GM20000 (cell line): ENCODE results near the gene MAGI1.
"Not testable (repeated sequence)": the region's sequence is repeated elsewhere in the genome, so short reads cannot be mapped to it uniquely, and the experiment has no call there.

Source experiments
- DNase-seq: peaks from one replicate; pipeline ENCODE4 v3.0.0; 2012; ENCODE audit warnings: low spot score
- CTCF ChIP-seq: IDR thresholded peaks from 2 replicates; pipeline ENCODE4 v1.5.1; 2012; ENCODE audit warnings: mild to moderate bottlenecking, control low read depth; ENCODE audit errors: extremely low read depth, missing control alignments

MAGI1 gene

DNA sequence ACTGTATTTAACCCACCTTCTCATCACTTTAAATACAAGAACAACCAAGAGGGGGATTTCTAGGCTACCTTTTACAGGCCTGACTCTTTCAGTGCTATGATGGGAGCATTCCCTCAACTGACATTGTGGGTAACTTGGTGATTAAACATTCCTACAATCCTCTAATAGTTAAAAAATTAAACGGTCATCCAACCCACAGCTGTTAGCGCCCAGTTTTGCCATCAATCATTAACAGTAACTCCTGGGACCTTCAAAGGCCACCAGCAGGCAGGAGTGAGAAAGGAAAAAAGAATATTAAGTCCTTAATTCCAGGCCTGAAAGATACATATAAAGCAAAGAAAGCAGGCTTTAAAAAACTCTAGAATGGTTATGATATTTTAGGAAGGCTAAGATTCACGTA lies 512.1 kb downstream of the MAGI1 start:
- DNase-seq = no peak
- TF ChIP-seq CTCF = no peak

GRCh38 chr3:65524584-65524983 lies 514.1 kb downstream of the MAGI1 start:
- TF ChIP-seq CTCF = no peak
- DNase-seq = no peak

- TF ChIP-seq CTCF = no peak
- DNase-seq = no peak
These were observed 514.8 kb downstream of the MAGI1 start for GRCh38 chr3:65523878-65524277.

DNA sequence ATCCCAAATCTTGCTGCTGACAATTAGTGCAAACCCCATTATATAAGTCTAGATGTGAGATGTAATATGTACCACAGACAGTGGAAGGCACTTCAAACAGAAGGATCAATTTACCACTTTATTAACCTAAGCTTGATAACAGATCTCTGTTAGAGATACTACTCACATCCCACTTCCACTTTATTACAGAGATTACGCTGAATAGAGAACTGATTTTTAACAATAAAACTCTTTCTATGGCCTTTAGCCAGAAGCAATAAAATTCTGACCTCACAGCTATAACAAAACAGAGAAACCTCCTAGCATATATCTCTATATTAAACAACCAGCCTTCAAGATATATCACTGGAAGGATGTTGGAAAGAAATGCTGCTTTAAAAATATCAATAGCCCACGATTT lies 517.7 kb downstream of the MAGI1 start:
- TF ChIP-seq CTCF = no peak
- no peak for DNase-seq

DNA sequence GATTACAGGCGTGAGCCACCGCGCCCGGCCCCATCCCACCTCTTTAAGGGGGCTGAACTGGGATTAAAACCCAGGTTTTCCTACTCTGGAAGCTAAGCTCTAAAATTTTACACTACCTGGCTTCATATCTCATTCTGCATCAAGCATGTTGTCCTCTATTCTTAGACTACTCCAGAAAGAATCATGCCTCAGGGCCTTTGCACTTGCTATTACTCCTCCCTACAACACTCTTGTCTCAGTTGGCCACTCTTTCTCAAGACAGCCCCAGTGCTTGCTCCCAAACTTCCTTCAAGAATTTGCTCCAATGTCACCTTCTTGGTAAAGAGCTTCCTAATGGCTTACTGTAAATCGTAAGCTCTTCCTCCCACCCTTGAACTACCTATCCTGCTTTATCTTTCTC lies 521.7 kb downstream of the MAGI1 start:
- TF ChIP-seq CTCF = no peak
- no peak for DNase-seq

DNA sequence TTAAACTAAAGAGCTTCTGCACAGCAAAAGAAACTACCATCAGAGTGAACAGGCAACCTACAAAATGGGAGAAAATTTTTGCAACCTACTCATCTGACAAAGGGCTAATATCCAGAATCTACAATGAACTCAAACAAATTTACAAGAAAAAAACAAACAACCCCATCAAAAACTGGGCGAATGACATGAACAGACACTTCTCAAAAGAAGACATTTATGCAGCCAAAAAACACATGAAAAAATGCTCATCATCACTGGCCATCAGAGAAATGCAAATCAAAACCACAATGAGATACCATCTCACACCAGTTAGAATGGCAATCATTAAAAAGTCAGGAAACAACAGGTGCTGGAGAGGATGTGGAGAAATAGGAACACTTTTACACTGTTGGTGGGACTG lies 524.4 kb downstream of the MAGI1 start:
- DNase-seq = not testable (repeated sequence)

DNA sequence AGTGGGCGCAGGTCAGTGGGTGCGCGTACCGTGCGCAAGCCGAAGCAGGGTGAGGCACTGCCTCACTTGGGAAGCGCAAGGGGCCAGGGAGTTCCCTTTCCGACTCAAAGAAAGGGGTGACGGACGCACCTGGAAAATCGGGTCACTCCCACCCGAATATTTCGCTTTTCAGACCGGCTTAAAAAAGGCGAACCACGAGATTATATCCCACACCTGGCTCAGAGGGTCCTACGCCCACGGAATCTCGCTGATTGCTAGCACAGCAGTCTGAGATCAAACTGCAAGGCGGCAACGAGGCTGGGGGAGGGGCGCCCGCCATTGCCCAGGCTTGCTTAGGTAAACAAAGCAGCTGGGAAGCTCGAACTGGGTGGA lies 529.3 kb downstream of the MAGI1 start:
- not testable (repeated sequence) for DNase-seq

DNA sequence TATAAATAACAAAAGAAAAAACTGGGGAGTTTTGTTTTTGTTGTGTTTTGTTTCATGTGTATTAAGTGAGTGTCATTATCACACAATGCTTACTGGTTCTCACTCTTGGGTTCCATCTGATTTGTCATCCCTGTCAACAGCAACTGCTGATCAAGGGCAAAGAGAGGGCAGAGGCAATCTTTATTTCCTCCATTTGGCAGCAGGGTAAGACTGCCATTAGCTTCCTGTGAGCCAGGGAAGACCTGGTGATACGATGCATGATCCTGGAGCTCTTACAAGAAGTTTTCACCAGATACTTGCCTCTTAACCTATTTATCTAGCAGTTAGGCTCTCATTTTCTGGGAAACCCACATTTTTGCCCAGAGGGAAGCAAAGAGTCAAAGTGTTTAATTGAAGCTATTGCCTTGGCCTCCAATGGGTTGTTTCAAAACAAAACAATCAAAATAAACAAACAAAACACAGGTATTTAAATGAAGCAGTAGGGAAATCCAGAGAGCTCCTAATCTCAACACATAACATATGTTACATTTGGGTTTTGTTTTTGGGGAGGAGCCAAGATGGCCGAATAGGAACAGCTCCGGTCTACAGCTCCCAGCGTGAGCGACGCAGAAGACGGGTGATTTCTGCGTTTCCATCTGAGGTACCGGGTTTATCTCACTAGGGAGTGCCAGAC lies 529.8 kb downstream of the MAGI1 start:
- no peak for DNase-seq
- no peak for TF ChIP-seq CTCF

GRCh38 chr3:65507437-65507836 lies 531.3 kb downstream of the MAGI1 start:
- no peak for DNase-seq
- TF ChIP-seq CTCF = no peak
